ENCODE data around the gene EHMT1. TPM values are rescaled to one million over a fixed set of nuclear protein-coding genes. Genes with fewer than 3 reads are reported as not detected.

EHMT1 gene
- total and polyA plus RNA-seq, 8 donors, result 29.9 to 51.1 (median 32.6) TPM

DNA sequence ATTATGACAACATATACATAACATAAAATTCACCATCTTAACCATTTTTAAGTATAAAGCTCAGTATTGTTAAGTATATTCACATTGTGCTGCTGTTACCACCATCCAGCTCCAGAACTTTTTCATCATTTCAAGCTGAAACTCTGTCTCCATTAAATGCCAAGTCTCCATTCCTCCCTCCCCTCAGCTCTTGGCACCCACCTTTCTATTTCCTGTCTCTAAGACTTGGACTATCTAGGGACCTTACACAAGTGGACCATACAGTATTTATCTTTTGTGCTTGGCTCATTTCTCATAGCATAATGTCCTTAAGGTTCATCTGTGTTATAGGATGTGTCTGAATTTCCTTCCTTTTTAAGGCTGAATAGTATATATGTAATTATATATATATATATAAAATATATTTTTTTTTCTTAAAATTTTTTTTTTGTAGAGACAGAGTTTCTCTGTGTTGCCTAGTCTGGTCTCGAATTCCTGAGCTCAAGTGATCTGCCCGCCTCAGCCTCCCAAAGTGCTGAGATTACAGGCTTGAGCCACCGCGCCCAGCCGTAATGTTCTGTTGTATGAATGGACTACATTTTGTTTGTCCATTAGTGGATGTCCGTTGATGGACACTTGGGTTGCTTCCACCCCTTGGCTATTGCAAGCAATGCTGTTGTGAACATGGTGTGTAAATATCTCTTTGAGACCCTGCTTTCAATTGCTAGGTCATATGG lies 72.3 kb downstream of the EHMT1 start:
- FAIRE-seq (no peak), ATAC-seq (no peak), DNase-seq (no peak)
- intact Hi-C loops (cut with DNase I), result loop anchor here in 1 of 3 donors (10.0 kb wide), 1 partner anchor 126 kb away; no protein-coding TSS in a partner anchor
- H3K4me3 ChIP-seq, result no peak overlapping the region
- peaks cover 0 to 5% (median 0%) of the 10 kb centered on the region in 3 donors for H3K4me1 ChIP-seq
- WGBS, 2 donors, result 94 to 98% methylated on average over 6 of the region's 6 CpGs
- no peaks in the 10 kb centered on the region for H3K27me3 ChIP-seq
- H3K9me3 ChIP-seq, result no peaks in the 10 kb centered on the region
- no peak overlapping the region for H3K27ac ChIP-seq
- no peaks in the 10 kb centered on the region for H3K36me3 ChIP-seq
- TF ChIP-seq, protein P1, sequence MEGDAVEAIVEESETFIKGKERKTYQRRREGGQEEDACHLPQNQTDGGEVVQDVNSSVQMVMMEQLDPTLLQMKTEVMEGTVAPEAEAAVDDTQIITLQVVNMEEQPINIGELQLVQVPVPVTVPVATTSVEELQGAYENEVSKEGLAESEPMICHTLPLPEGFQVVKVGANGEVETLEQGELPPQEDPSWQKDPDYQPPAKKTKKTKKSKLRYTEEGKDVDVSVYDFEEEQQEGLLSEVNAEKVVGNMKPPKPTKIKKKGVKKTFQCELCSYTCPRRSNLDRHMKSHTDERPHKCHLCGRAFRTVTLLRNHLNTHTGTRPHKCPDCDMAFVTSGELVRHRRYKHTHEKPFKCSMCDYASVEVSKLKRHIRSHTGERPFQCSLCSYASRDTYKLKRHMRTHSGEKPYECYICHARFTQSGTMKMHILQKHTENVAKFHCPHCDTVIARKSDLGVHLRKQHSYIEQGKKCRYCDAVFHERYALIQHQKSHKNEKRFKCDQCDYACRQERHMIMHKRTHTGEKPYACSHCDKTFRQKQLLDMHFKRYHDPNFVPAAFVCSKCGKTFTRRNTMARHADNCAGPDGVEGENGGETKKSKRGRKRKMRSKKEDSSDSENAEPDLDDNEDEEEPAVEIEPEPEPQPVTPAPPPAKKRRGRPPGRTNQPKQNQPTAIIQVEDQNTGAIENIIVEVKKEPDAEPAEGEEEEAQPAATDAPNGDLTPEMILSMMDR (IDR thresholded peaks at IDR 0.05), result no peak

DNA sequence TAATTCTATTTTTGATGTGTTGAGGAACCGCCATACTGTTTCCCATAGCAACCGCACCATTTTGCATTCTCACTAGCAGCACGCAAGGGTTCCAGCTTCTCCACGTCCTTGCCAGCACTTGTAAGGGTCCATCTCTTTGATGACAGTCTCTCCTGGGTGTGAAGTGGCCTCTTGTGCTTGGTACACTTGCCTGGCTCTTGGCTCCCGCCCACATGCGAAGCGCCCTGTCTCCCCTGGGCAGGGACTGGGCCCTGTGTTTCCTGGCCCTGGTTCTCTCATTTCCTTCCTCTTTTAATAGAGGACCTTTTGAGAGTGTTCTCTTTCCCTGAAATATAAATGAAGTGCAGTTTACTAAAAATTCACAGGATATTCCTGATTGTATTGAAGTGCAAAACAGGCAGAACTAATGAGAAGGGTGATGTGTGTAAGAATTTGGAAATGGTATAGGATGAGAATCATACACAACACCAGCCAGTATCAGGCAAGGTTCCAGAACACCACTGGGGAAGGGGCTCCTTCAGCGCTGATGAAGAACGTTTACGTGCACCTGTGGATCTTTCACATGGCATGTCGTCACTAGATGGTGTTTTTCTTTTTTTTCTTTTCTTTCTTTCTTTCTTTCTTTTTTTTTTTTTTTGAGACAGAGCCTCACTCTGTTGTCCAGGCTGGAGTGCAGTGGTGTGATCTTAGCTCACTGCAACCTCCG lies 73.0 kb downstream of the EHMT1 start:
- no peaks in the 10 kb centered on the region for H3K36me3 ChIP-seq
- DNase-seq, result no peak
- no peaks in the 10 kb centered on the region for H3K27me3 ChIP-seq
- ATAC-seq, result peak in 1 of 4 donors; percentile 16
- FAIRE-seq, result no peak
- H3K4me3 ChIP-seq, result no peak overlapping the region
- 86 to 92% methylated on average over 12 of the region's 12 CpGs for WGBS, 2 donors
- intact Hi-C loops (cut with DNase I), result loop anchor here in 1 of 3 donors (10.0 kb wide), 1 partner anchor 127 kb away; no protein-coding TSS in a partner anchor
- peaks cover 0 to 5% (median 0%) of the 10 kb centered on the region in 3 donors for H3K4me1 ChIP-seq
- H3K27ac ChIP-seq, result no peak overlapping the region
- H3K9me3 ChIP-seq, result no peaks in the 10 kb centered on the region
- TF ChIP-seq, protein P1 (IDR thresholded peaks at IDR 0.05), result no peak

GRCh38 chr9:137694236-137694959 lies 75.6 kb downstream of the EHMT1 start:
- ATAC-seq (peak in 2 of 4 donors; percentile 12 to 25), FAIRE-seq (no peak), DNase-seq (no peak)
- peak overlapping the region in 3 of 4 donors; percentile 34 to 50 (median 42) for H3K27ac ChIP-seq
- no peaks in the 10 kb centered on the region for H3K36me3 ChIP-seq
- no peaks in the 10 kb centered on the region for H3K9me3 ChIP-seq
- peaks cover 0 to 5% (median 0%) of the 10 kb centered on the region in 3 donors for H3K4me1 ChIP-seq
- intact Hi-C loops (cut with DNase I), result loop anchor here in 1 of 3 donors (10.0 kb wide), 1 partner anchor 130 kb away; no protein-coding TSS in a partner anchor
- no peak overlapping the region for H3K4me3 ChIP-seq
- no peaks in the 10 kb centered on the region for H3K27me3 ChIP-seq
- WGBS, 2 donors, result 89 to 91% methylated on average over 36 of the region's 36 CpGs
- TF ChIP-seq, protein P1 (IDR thresholded peaks at IDR 0.05), result no peak

DNA sequence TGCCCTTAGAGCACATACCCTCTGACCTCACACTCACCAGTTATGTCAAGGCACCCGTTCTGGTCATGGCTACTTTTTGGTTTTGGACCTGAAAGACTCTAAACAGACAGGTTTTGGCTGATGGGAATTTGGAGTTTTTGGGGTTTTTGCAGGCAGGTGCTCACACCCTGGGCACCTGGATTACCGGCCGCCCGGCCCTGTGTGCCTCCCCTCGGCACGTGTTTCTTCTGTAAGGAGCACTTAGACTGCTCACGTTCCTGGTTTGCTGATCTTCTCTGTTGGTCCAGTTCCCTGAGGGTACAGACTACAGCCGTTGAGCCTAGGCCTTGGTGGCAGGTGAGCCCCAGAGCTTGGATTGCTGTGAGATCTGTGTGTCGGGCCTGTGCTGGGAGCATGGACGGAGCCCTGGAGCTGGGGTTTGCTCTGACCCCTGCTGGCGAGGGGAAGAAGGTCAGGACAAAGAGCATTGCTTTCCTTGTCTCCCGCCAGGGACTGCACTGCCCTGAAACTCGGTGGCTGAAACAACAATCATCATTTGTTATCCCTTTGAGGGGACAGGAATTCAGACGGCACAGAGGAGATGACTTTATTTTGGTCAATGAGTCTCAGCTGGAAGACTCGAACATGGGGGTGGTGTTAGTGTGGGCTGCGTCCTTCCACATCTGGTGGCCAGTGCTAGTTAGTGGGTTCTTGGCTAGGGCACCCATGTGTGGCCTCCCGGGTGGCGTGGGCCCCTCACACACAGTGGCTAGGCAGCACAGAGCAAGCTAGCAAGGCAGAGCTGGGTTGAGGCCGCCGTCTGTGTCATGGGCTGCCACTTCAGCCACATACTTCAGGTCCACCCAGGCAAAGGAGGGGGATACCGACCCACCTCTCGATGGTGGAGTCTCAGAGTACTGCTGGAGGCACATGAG lies 76.4 kb downstream of the EHMT1 start:
- peak; percentile 55 to 85 (median 70) for DNase-seq
- 49 to 53% methylated on average over 22 of the region's 22 CpGs for WGBS, 2 donors

More for the DNA sequence above, 76.4 kb downstream of the EHMT1 start:
- Histone ChIP-seq H3K27me3 (no peaks in the 10 kb centered on the region), H3K36me3 (no peaks in the 10 kb centered on the region), H3K4me3 (no peak overlapping the region), H3K27ac (peak overlapping the region in 3 of 4 donors; percentile 34 to 50 (median 42)), H3K4me1 (peaks cover 0 to 5% (median 0%) of the 10 kb centered on the region in 3 donors), H3K9me3 (no peaks in the 10 kb centered on the region)
- FAIRE-seq (no peak), ATAC-seq (peak; percentile 86 to 98 (median 94))
- TF ChIP-seq, protein P1 (IDR thresholded peaks at IDR 0.05), result peak; percentile 57 to 78 (median 68)
- intact Hi-C loops (cut with DNase I), result loop anchor here in 1 of 3 donors (10.0 kb wide), 1 partner anchor 130 kb away; no protein-coding TSS in a partner anchor
